ENCODE results near the gene COPG2.
A peak's percentile ranks its signal among the peaks of the same experiment; 100 is the strongest.

COPG2 gene

GRCh38 chr7:130488392-130489139 is 180.0 kb downstream of the COPG2 start:
- Histone ChIP-seq H3K27me3 (ENCODE audit: low read depth, low read length) (0 out of 2 replicates have a peak, but pooled peaks cover 4% of the 10 kb centered on the region), H3K79me2 (ENCODE audit: low read length) (peaks cover 36% of the 10 kb centered on the region), H3K9me3 (ENCODE audit: insufficient read depth, low read length) (no peaks in the 10 kb centered on the region), H3K4me1 (ENCODE audit: low read length) (peaks cover 11% of the 10 kb centered on the region), H3K36me3 (replicated peaks; ENCODE audit: low read depth, low read length) (peaks cover 6% of the 10 kb centered on the region), H3K4me2 (ENCODE audit: low read length) (no peak overlapping the region), H3K27ac (ENCODE audit: low read length) (no peak overlapping the region), H2AFZ (ENCODE audit: low read depth, low read length) (no peak overlapping the region), H3K9ac (ENCODE audit: low read length) (no peak overlapping the region), H4K20me1 (ENCODE audit: insufficient read depth, low read length) (no peaks in the 10 kb centered on the region), H3K4me3 (ENCODE audit: low read length) (no peak overlapping the region)
- TF ChIP-seq CTCF (IDR thresholded peaks at IDR 0.05; ENCODE audit: low read depth, low read length) (no peak), EZH2phosphoT487 (IDR thresholded peaks at IDR 0.05; ENCODE audit: low read depth) (no peak)

- 0 out of 2 replicates have a peak, but pooled peaks cover 4% of the 10 kb centered on the region for H3K27me3 ChIP-seq (ENCODE audit: low read depth, low read length)
- no peak overlapping the region for H3K27ac ChIP-seq (ENCODE audit: low read length)
- peak overlapping the region; percentile 95; the same call in 1 of the 2 replicates for H2AFZ ChIP-seq (ENCODE audit: low read depth, low read length)
- peaks cover 11% of the 10 kb centered on the region for H3K4me1 ChIP-seq (ENCODE audit: low read length)
- no peaks in the 10 kb centered on the region for H3K36me3 ChIP-seq (replicated peaks; ENCODE audit: low read depth, low read length)
- H4K20me1 ChIP-seq (ENCODE audit: insufficient read depth, low read length): no peaks in the 10 kb centered on the region
- H3K79me2 ChIP-seq (ENCODE audit: low read length): peaks cover 27% of the 10 kb centered on the region
- H3K4me2 ChIP-seq (ENCODE audit: low read length): peak overlapping the region; percentile 86
- TF ChIP-seq CTCF (IDR thresholded peaks at IDR 0.05; ENCODE audit: low read depth, low read length) (no peak), EZH2phosphoT487 (IDR thresholded peaks at IDR 0.05; ENCODE audit: low read depth) (no peak)
- peak overlapping the region; percentile 82 for H3K4me3 ChIP-seq (ENCODE audit: low read length)
- no peaks in the 10 kb centered on the region for H3K9me3 ChIP-seq (ENCODE audit: insufficient read depth, low read length)
- peak overlapping the region; percentile 64 for H3K9ac ChIP-seq (ENCODE audit: low read length)
Observed at GRCh38 chr7:130486954-130487436, 181.6 kb downstream of the COPG2 start.

- H2AFZ ChIP-seq (ENCODE audit: low read depth, low read length): peak overlapping the region; percentile 95
- TF ChIP-seq EZH2phosphoT487 (IDR thresholded peaks at IDR 0.05; ENCODE audit: low read depth) (no peak), CTCF (IDR thresholded peaks at IDR 0.05; ENCODE audit: low read depth, low read length) (peak; percentile 83)
- H3K4me1 ChIP-seq (ENCODE audit: low read length): peaks cover 11% of the 10 kb centered on the region
- no peaks in the 10 kb centered on the region for H3K9me3 ChIP-seq (ENCODE audit: insufficient read depth, low read length)
- H3K27me3 ChIP-seq (ENCODE audit: low read depth, low read length): 0 out of 2 replicates have a peak, but pooled peaks cover 4% of the 10 kb centered on the region
- H3K9ac ChIP-seq (ENCODE audit: low read length): peak overlapping the region; percentile 64
- peak overlapping the region; percentile 82 for H3K4me3 ChIP-seq (ENCODE audit: low read length)
- peak overlapping the region; percentile 86 for H3K4me2 ChIP-seq (ENCODE audit: low read length)
- H3K79me2 ChIP-seq (ENCODE audit: low read length): peaks cover 23% of the 10 kb centered on the region
- H3K36me3 ChIP-seq (replicated peaks; ENCODE audit: low read depth, low read length): no peaks in the 10 kb centered on the region
- no peak overlapping the region for H3K27ac ChIP-seq (ENCODE audit: low read length)
- no peaks in the 10 kb centered on the region for H4K20me1 ChIP-seq (ENCODE audit: insufficient read depth, low read length)
Observed at GRCh38 chr7:130486114-130486953, 182.2 kb downstream of the COPG2 start.

GRCh38 chr7:130485734-130486113 is 182.8 kb downstream of the COPG2 start:
- Histone ChIP-seq H3K27ac (ENCODE audit: low read length) (no peak overlapping the region), H4K20me1 (ENCODE audit: insufficient read depth, low read length) (no peaks in the 10 kb centered on the region), H3K4me3 (ENCODE audit: low read length) (peak overlapping the region; percentile 82), H2AFZ (ENCODE audit: low read depth, low read length) (peak overlapping the region; percentile 95), H3K4me2 (ENCODE audit: low read length) (peak overlapping the region; percentile 86), H3K9me3 (ENCODE audit: insufficient read depth, low read length) (no peaks in the 10 kb centered on the region), H3K79me2 (ENCODE audit: low read length) (peaks cover 18% of the 10 kb centered on the region), H3K27me3 (ENCODE audit: low read depth, low read length) (0 out of 2 replicates have a peak, but pooled peaks cover 4% of the 10 kb centered on the region), H3K9ac (ENCODE audit: low read length) (peak overlapping the region; percentile 64; the same call in 1 of the 2 replicates), H3K4me1 (ENCODE audit: low read length) (peaks cover 11% of the 10 kb centered on the region), H3K36me3 (replicated peaks; ENCODE audit: low read depth, low read length) (no peaks in the 10 kb centered on the region)
- no peak for TF ChIP-seq CTCF (IDR thresholded peaks at IDR 0.05; ENCODE audit: low read depth, low read length)
- no peak for TF ChIP-seq EZH2phosphoT487 (IDR thresholded peaks at IDR 0.05; ENCODE audit: low read depth)
